Neutrophil (primary cell): ENCODE measurements around the gene ANTXRL.

ENCODE experiments used
- H3K27ac ChIP-seq: fragments of 200-600 bp; sonication (generic); 2 replicates; pipeline ENCODE4 v1.5.1; 2016; ENCODE audit warnings: mild to moderate bottlenecking, moderate library complexity
- H3K27me3 ChIP-seq: fragments of 200-600 bp; sonication (generic); 2 replicates; pipeline ENCODE4 v1.6.0; 2016; ENCODE audit warnings: mild to moderate bottlenecking
- H3K36me3 ChIP-seq: fragments of 200-600 bp; sonication (generic); 2 replicates; pipeline ENCODE4 v1.5.1; 2017
- H3K4me1 ChIP-seq, 2 experiments: fragments of 200-600 bp in 1 of 2; sonication (generic) in 1 of 2; 1 replicate in 1 of 2; 2 replicates in 1 of 2; pipeline versions ENCODE4 v1.5.1 to v1.6.1; 2013 to 2016; ENCODE audit warnings: low read depth in 1 of 2, low read length in 1 of 2, mild to moderate bottlenecking in 1 of 2, moderate library complexity in 1 of 2; ENCODE audit not compliant: control insufficient read depth in 1 of 2, insufficient read depth in 1 of 2
- H3K4me3 ChIP-seq, 2 experiments: fragments of 200-600 bp in 1 of 2; sonication (generic) in 1 of 2; 1 replicate in 1 of 2; 2 replicates in 1 of 2; pipeline ENCODE4 v1.5.1; 2013 to 2016; ENCODE audit warnings: low read depth in 1 of 2, low read length in 1 of 2, mild to moderate bottlenecking in 1 of 2, moderate library complexity in 1 of 2
- H3K9me3 ChIP-seq: fragments of 200-600 bp; sonication (generic); 2 replicates; pipeline ENCODE4 v1.5.1; 2016
- CTCF ChIP-seq: fragments of 200-600 bp; sonication (generic); IDR thresholded peaks from 2 replicates; pipeline ENCODE4 v1.5.1; 2016; ENCODE audit warnings: antibody characterized with exemption

Gene ANTXRL

GRCh38 chr10:46288601-46289206 lies 1.9 kb downstream of the ANTXRL start:
- no peaks in the 10 kb centered on the region for H3K27me3 ChIP-seq
- TF ChIP-seq CTCF = no peak
- H3K4me1 ChIP-seq = peaks cover 47 to 56% of the 10 kb centered on the region in 2 experiments
- H3K4me3 ChIP-seq = no peak overlapping the region
- no peak overlapping the region for H3K27ac ChIP-seq
- H3K9me3 ChIP-seq = no peaks in the 10 kb centered on the region
- H3K36me3 ChIP-seq = no peaks in the 10 kb centered on the region

DNA sequence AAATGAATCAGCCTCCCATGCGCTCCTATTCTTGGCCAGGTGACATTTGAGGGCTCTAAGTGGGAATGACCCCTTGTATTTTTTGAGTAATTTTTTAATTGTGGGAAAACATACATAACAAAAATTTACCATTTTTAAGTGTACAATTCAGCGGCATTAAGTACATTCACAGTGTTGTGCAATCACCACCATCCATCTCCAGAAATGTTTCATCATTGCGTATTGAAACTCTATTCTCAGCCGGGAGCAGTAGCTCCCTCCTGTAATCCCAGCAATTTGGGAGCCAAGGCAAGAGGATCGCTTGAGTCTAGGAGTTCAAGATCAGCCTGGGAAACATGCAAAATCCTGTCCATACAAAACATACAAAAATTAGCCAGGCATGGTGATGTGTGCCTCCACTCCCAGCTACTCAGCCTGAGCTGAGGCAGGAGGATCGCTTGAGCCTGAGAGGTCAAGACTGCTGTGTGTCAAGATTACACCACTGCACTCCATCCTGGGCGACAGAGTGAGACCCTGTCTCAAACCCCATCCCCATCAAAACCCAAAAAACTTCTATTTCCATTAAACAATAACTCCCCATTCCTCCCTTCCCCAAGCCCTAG lies 2.5 kb downstream of the ANTXRL start:
- no peak for TF ChIP-seq CTCF
- no peak overlapping the region for H3K27ac ChIP-seq
- H3K4me3 ChIP-seq = no peak overlapping the region
- no peaks in the 10 kb centered on the region for H3K36me3 ChIP-seq
- H3K4me1 ChIP-seq = peaks cover 46 to 56% of the 10 kb centered on the region in 2 experiments
- H3K27me3 ChIP-seq = no peaks in the 10 kb centered on the region
- H3K9me3 ChIP-seq = no peaks in the 10 kb centered on the region

- H3K9me3 ChIP-seq = no peaks in the 10 kb centered on the region
- H3K27me3 ChIP-seq = no peaks in the 10 kb centered on the region
- H3K27ac ChIP-seq = no peak overlapping the region
- no peak for TF ChIP-seq CTCF
- no peaks in the 10 kb centered on the region for H3K36me3 ChIP-seq
- peaks cover 49 to 58% of the 10 kb centered on the region in 2 experiments for H3K4me1 ChIP-seq
- no peak overlapping the region for H3K4me3 ChIP-seq
Observed at GRCh38 chr10:46290101-46290886, 3.5 kb downstream of the ANTXRL start.

DNA sequence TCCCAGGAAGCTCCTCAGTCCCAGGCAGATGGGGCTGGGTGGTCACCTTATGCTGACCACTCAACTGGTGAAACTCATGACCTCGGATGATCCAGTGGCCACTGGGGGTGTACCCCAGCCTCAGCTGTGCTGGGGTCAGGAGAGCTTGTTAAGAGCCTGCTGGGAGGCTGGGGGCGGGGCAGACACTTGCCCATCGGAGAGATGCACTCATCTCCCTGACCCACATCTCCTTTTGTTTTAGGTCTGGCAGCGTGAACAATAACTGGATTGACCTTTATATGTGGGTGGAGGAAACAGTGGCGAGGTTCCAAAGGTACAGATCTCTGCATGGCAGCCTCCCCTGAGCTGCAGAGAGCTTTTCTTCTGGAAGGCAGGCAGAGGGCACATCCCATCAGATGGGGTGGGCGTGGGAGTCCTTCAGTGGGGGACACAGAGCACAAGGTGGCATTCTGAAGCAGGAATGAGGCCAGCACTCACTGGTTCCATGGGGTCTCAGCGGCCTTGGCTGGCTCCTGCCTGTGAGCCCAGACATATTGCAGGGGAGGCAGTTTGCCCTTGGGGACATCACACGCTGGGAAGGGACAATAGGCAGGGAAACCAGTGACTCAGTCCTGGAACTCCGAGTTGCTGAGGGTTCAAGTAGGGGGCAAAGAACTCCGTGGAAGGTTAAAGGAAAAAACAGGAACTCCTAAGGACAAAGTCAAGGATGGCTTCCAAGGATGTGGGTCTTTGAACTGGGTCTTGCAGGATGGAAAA lies 5.2 kb downstream of the ANTXRL start:
- TF ChIP-seq CTCF = no peak

DNA sequence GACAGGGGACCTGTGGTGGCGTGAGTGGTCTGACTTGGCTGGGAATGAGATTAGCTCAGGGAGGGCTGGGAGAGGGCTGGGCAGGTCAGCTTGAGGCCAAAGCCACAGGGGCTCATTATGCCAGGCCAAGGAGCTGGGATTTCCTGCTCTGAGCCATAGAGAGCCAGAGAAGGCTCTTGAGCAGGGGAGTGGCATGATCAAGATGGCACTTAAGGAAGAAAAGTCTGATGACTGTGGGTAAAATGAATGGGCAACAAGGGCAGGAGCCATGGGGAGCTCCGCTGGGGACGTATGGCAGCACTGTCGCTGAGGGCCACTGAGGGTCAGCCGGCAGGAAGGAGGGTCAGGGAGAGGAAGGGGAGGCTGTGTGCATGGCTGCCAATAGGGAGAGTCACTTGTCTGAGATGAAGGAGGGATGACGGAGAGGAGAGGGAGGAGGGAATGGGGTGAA lies 5.8 kb downstream of the ANTXRL start:
- Histone ChIP-seq H3K27me3 (no peaks in the 10 kb centered on the region), H3K9me3 (no peaks in the 10 kb centered on the region), H3K27ac (no peak overlapping the region), H3K36me3 (no peaks in the 10 kb centered on the region), H3K4me3 (no peak overlapping the region), H3K4me1 (peaks cover 50 to 51% of the 10 kb centered on the region in 2 experiments)
- TF ChIP-seq CTCF = no peak

More for the DNA sequence above, 5.2 kb downstream of the ANTXRL start:
- H3K4me1 ChIP-seq = peaks cover 50 to 51% of the 10 kb centered on the region in 2 experiments
- H3K4me3 ChIP-seq = no peak overlapping the region
- no peak overlapping the region for H3K27ac ChIP-seq
- H3K27me3 ChIP-seq = no peaks in the 10 kb centered on the region
- no peaks in the 10 kb centered on the region for H3K9me3 ChIP-seq
- H3K36me3 ChIP-seq = no peaks in the 10 kb centered on the region
